ENCODE measurements around the gene PSMB11. TPM values are rescaled to one million over a fixed set of nuclear protein-coding genes. Genes with fewer than 3 reads are reported as not detected.

PSMB11 gene
- total and polyA plus RNA-seq, 9 donors: not detected

DNA sequence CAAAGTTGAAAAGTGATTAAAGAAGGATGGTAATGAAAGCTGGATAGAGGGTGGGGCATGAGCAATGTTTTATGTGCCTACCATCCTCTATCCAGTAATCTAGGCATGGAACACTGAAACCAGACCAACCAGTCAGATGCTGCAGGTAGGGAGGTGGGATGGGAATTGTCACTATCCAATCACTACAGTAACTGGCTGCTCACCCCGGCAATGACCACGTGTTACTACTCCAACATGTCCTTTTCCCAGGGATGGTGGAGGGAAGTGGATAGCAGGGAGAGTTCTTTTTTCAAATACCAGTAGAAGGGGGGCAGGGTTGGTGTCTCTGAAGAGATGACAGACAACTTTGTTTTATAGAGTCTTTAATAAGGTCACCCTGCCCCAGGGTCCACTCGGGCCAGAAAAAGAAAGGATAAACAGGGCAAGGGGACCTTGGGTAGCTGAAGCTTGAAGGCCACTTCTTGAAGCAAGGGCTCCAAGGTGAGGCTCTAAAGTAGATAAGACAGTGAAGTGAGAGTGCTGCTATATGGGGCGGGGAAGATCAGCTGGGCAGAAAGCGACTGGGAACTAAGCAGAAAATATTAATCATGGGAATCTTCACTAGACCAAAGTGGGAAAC, 30.0 kb downstream of the PSMB11 start:
- H3K27me3 ChIP-seq: no peaks in the 10 kb centered on the region
- no peaks in the 10 kb centered on the region for H3K36me3 ChIP-seq
- no peaks in the 10 kb centered on the region for H3K9me3 ChIP-seq
- intact Hi-C loops (cut with DNase I): no loop called here
- 23 to 30% (median 25%) methylated on average over 5 of the region's 5 CpGs for WGBS, 3 donors
- TF ChIP-seq CTCF (IDR thresholded peaks at IDR 0.05) (no peak), EP300 (IDR thresholded peaks at IDR 0.05) (no peak), POLR2A (IDR thresholded peaks at IDR 0.05) (no peak)
- H3K27ac ChIP-seq: peak overlapping the region; percentile 66 to 68
- H3K4me3 ChIP-seq: no peak overlapping the region
- peak in 1 of 5 donors; percentile 28 for DNase-seq
- H3K4me1 ChIP-seq (ENCODE audit: insufficient read depth): peaks cover 9% of the 10 kb centered on the region

- Histone ChIP-seq H3K27ac (no peak overlapping the region), H3K36me3 (no peaks in the 10 kb centered on the region), H3K4me1 (ENCODE audit: insufficient read depth) (peaks cover 9% of the 10 kb centered on the region), H3K9me3 (no peaks in the 10 kb centered on the region), H3K4me3 (no peak overlapping the region), H3K27me3 (no peaks in the 10 kb centered on the region)
- WGBS, 3 donors: 89 to 94% (median 89%) methylated on average over 1 of the region's 1 CpG
- TF ChIP-seq EP300 (IDR thresholded peaks at IDR 0.05) (no peak), CTCF (IDR thresholded peaks at IDR 0.05) (no peak), POLR2A (IDR thresholded peaks at IDR 0.05) (no peak)
- intact Hi-C loops (cut with DNase I): no loop called here
- no peak for DNase-seq
These were observed 32.9 kb downstream of the PSMB11 start for GRCh38 chr14:23074906-23075305.

DNA sequence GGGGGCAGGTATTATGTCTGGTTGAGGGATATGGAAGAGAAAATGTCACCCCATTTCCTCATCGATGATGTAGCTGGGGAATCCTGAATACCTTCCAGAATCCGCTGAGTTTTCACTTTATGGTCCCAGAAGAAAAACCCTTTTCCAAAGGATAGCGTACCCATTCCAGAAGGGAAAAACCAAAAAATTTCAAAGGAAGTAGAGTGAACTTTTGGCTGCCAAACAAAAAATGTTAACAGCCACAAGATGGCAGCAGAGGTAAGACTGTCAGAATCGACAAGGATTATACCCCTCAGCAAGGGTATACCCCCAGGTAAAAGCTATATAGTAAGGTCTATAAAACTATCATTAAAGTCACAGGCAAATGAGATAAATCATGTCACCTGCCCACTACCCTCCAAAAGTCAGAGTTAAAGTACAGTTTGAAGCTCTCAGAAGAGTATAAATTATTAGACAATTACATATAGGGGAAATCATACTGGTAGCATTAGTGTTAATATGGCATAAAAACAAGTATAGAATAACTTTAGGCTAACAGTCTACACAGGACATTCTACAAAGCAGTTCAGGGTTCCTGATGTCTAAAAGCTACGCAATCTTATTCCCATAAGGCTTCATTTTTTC, 34.9 kb downstream of the PSMB11 start:
- H3K4me3 ChIP-seq: no peak overlapping the region
- 60 to 65% (median 61%) methylated on average over 5 of the region's 5 CpGs for WGBS, 3 donors
- H3K27me3 ChIP-seq: no peaks in the 10 kb centered on the region
- no peaks in the 10 kb centered on the region for H3K36me3 ChIP-seq
- DNase-seq: no peak
- TF ChIP-seq POLR2A (IDR thresholded peaks at IDR 0.05): no peak
- TF ChIP-seq CTCF (IDR thresholded peaks at IDR 0.05): peak in 2 of 3 donors; percentile 9 to 14
- H3K27ac ChIP-seq: no peak overlapping the region
- no peaks in the 10 kb centered on the region for H3K9me3 ChIP-seq
- H3K4me1 ChIP-seq (ENCODE audit: insufficient read depth): peaks cover 5% of the 10 kb centered on the region
- intact Hi-C loops (cut with DNase I): no loop called here

GRCh38 chr14:23077962-23078361, 36.0 kb downstream of the PSMB11 start:
- no peak for DNase-seq
- H3K9me3 ChIP-seq: no peaks in the 10 kb centered on the region
- intact Hi-C loops (cut with DNase I): no loop called here
- no peak overlapping the region for H3K27ac ChIP-seq
- no peaks in the 10 kb centered on the region for H3K36me3 ChIP-seq
- no peaks in the 10 kb centered on the region for H3K27me3 ChIP-seq
- WGBS, 3 donors: 76 to 85% (median 82%) methylated on average over 5 of the region's 5 CpGs
- TF ChIP-seq POLR2A (IDR thresholded peaks at IDR 0.05): no peak
- no peak for TF ChIP-seq EP300 (IDR thresholded peaks at IDR 0.05)
- no peak for TF ChIP-seq CTCF (IDR thresholded peaks at IDR 0.05)
- no peak overlapping the region for H3K4me3 ChIP-seq
- no peaks in the 10 kb centered on the region for H3K4me1 ChIP-seq (ENCODE audit: insufficient read depth)
